HepG2 (cell line): ENCODE results near the gene INTS14. TPM values are rescaled to one million over a fixed set of nuclear protein-coding genes. Genes with fewer than 3 reads are reported as not detected.

Source experiments
- ARNT2 ChIP-seq: sonication (generic); formaldehyde crosslinking; IDR thresholded peaks from 2 replicates; pipeline ENCODE4 v1.8.0; 2022; ENCODE audit warnings: mild to moderate bottlenecking, low read depth, missing genetic modification reagents, moderate library complexity
- CSRNP1 ChIP-seq: sonication (generic); formaldehyde crosslinking; IDR thresholded peaks from 2 replicates; pipeline ENCODE4 v1.8.1; 2023; ENCODE audit warnings: mild to moderate bottlenecking, missing genetic modification reagents
- CTCF ChIP-seq: sonication (generic); formaldehyde crosslinking; IDR thresholded peaks from 2 replicates; pipeline ENCODE4 v1.5.0; 2020; ENCODE audit warnings: mild to moderate bottlenecking, missing genetic modification reagents, moderate library complexity
- MYC ChIP-seq: sonication (generic); formaldehyde crosslinking; IDR thresholded peaks from 2 replicates; pipeline ENCODE4 v1.9.0; 2021; ENCODE audit warnings: missing genetic modification reagents, borderline replicate concordance
- ZBED4 ChIP-seq: sonication (generic); formaldehyde crosslinking; IDR thresholded peaks from 2 replicates; pipeline ENCODE4 v1.4.0; 2020; ENCODE audit warnings: missing genetic modification reagents, borderline replicate concordance
- ZHX2 ChIP-seq, 2 experiments: sonication (generic) in 1 of 2; formaldehyde crosslinking in 1 of 2; IDR thresholded peaks; 2 replicates each; pipeline versions ENCODE4 v1.6.1 to v1.9.0; 2014 to 2022; ENCODE audit warnings: antibody characterized with exemption in 1 of 2, borderline replicate concordance in 1 of 2, inconsistent platforms in 1 of 2, low read depth in 1 of 2, missing genetic modification reagents in 1 of 2
- ZNF362 ChIP-seq: sonication (generic); formaldehyde crosslinking; IDR thresholded peaks from 2 replicates; pipeline ENCODE4 v1.4.0; 2020; ENCODE audit warnings: missing genetic modification reagents, mild to moderate bottlenecking, borderline replicate concordance
- polyA plus RNA-seq, 8 experiments: library from polyadenylated mRNA; depleted of rRNA in 3 of 8; stranded (reverse) in 7 of 8; unstranded in 1 of 8; fragments of >200 nt; fragmentation: Illumina TruSeq in 4 of 8; extraction: Trizol in 4 of 8; gene quantifications; 2 replicates each; pipeline versions ENCODE4 v1.2.1 to v1.2.3, GENCODE V29; 2011 to 2016; ENCODE audit warnings: low read depth in 4 of 8, missing spikeins in 1 of 8, mixed read lengths in 1 of 8; ENCODE audit not compliant: insufficient read depth in 1 of 8
- total RNA-seq, 5 experiments: library from RNA; depleted of rRNA; stranded (reverse); fragments of >200 nt; fragmentation: Illumina TruSeq; extraction: Trizol; gene quantifications; 2 replicates each; pipeline ENCODE4 v1.2.3, GENCODE V29; 2016; ENCODE audit warnings: low read depth in 1 of 5

The INTS14 gene
- total and polyA plus RNA-seq, 2 of the 13 experiments (the other 11 are each of a cell fraction or from before 2014, with no cell fraction given), result 41.4 to 52.0 TPM

- TF ChIP-seq CSRNP1 (peak; percentile 90), ARNT2 (CRISPR knock-in tag) (peak; percentile 82; the same call in 1 of the 2 replicates), MYC (CRISPR knock-in tag) (peak; percentile 94), ZBED4 (CRISPR knock-in tag) (peak; percentile 63), ZNF362 (CRISPR knock-in tag) (peak; percentile 46; the same call in 1 of the 2 replicates), CTCF (CRISPR knock-in tag) (peak; percentile 93), ZHX2 (IDR thresholded peaks at IDR 0.05; ENCODE audit: low read depth) (peak; percentile 61; the same call in 1 of the 2 replicates), ZHX2 (CRISPR knock-in tag; IDR thresholded peaks at IDR 0.05; ENCODE audit: borderline replicate concordance) (no peak)
Observed at GRCh38 chr15:65610871-65611718, at the start of gene INTS14 (continued).
